Right lobe of liver (tissue), 6 donors: ENCODE data around the gene STX2. TPM values are rescaled to one million over a fixed set of nuclear protein-coding genes. Genes with fewer than 3 reads are reported as not detected.
"Not testable (repeated sequence)": the region's sequence is repeated elsewhere in the genome, so short reads cannot be mapped to it uniquely, and the experiment has no call there.

Experiments used
- ATAC-seq, 4 donors: fragments of 200-7000 bp; cut with Tn5 transposase; one replicate each; pipeline ENCODE4 v1.9.1; 2020; ENCODE audit warnings: mild to moderate bottlenecking in 4 of 4, moderate library complexity in 4 of 4
- DNase-seq, 3 donors: peaks; one replicate each; pipeline ENCODE4 v3.0.0-alpha.2; 2020
- H3K27ac ChIP-seq, 3 donors: fragments of 200-600 bp; one replicate each; pipeline ENCODE4 v1.8.0; 2022
- H3K27me3 ChIP-seq, 2 donors: fragments of 200-600 bp; one replicate each; pipeline ENCODE4 v1.8.0; 2022
- H3K36me3 ChIP-seq, 4 donors: fragments of 200-600 bp; sonication (generic) in 1 of 4; one replicate each; pipeline versions ENCODE4 v1.5.1 to v1.8.0; 2017 to 2022; ENCODE audit warnings: control low read depth in 1 of 4
- H3K4me1 ChIP-seq, 4 donors: fragments of 200-600 bp; sonication (generic) in 1 of 4; one replicate each; pipeline versions ENCODE4 v1.5.1 to v1.8.0; 2017 to 2022; ENCODE audit warnings: control low read depth in 1 of 4
- H3K4me3 ChIP-seq, 3 donors: fragments of 200-600 bp; one replicate each; pipeline ENCODE4 v1.8.0; 2022
- H3K9me3 ChIP-seq, 4 donors: fragments of 200-600 bp; sonication (generic) in 1 of 4; one replicate each; pipeline versions ENCODE4 v1.5.1 to v1.8.0; 2017 to 2022; ENCODE audit warnings: control low read depth in 1 of 4
- POLR2A ChIP-seq: fragments of 450-650 bp; IDR thresholded peaks from one replicate; pipeline ENCODE4 v1.6.1; 2017; ENCODE audit warnings: antibody characterized with exemption, mild to moderate bottlenecking
- WGBS: methylation state at CpG from one replicate; pipeline ENCODE4 v1.1.6; 2018; ENCODE audit warnings: low coverage, low lambda C conversion rate; ENCODE audit not compliant: insufficient coverage; ENCODE audit errors: missing lambda C conversion rate; 5-methylcytosine and 5-hydroxymethylcytosine counted together
- intact Hi-C, 2 donors: fragments of 100-400 bp; cut with DNase I; formaldehyde crosslinking; loops; one replicate each; pipeline versions ENCODE4 v1.11.2 to v1.14.1; 2022
- total RNA-seq, 6 experiments: library from RNA; depleted of rRNA in 2 of 6; stranded (reverse); fragments of >200 nt in 2 of 6; fragmentation: NEBNext Ultra II Directional in 3 of 6; extraction: Animal tissue kit (Norgen Biotek cat#: 25700) in 3 of 6; gene quantifications; one replicate each; pipeline versions ENCODE4 v1.1.0 to v1.2.4, GENCODE V29; 2016 to 2023
- TF ChIP-seq, protein P1 (sequence below), 4 donors: fragments of 200-600 bp in 3 of 4; fragments of 450-650 bp in 1 of 4; IDR thresholded peaks; one replicate each; pipeline versions ENCODE4 v1.5.1 to v1.8.0; 2016 to 2022; ENCODE audit warnings: antibody characterized with exemption in 4 of 4, mild to moderate bottlenecking in 2 of 4
- donor health status: DM: no; HTN: yes; CAD: no.
- donor health status: DM: no; HTN: no; CAD: no.
- donor health status: DM: no; HTN: no; CAD: no.
- donor health status: DM: no; HTN: yes; CAD: no.
- donor health status: DM: no; HTN: yes; CAD: no.

Gene STX2
- total RNA-seq, 6 experiments from 2014 or later: 5.3 to 11.8 (median 7.2) TPM

DNA sequence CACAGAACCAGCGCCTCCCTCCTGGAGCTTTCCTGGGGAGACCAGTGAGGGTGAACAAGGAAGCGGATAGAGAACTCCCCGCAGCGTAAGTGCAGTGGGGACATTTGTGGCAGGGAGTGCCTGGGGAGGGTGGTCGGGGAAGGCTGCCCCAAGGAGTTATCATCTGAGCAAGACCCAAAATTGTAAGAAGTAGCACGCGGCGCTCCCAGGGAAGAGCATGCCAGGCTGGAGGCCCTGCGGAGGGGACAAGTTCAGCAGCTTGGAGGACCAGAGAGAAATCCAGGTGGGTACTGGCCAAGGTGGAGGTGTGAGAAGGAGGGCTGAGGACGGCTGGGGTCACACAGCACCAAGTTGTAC, 76.8 kb downstream of the STX2 start:
- WGBS: 53% methylated on average over 3 of the region's 10 CpGs
- ATAC-seq: no peak
- TF ChIP-seq POLR2A: no peak
- TF ChIP-seq, protein P1, sequence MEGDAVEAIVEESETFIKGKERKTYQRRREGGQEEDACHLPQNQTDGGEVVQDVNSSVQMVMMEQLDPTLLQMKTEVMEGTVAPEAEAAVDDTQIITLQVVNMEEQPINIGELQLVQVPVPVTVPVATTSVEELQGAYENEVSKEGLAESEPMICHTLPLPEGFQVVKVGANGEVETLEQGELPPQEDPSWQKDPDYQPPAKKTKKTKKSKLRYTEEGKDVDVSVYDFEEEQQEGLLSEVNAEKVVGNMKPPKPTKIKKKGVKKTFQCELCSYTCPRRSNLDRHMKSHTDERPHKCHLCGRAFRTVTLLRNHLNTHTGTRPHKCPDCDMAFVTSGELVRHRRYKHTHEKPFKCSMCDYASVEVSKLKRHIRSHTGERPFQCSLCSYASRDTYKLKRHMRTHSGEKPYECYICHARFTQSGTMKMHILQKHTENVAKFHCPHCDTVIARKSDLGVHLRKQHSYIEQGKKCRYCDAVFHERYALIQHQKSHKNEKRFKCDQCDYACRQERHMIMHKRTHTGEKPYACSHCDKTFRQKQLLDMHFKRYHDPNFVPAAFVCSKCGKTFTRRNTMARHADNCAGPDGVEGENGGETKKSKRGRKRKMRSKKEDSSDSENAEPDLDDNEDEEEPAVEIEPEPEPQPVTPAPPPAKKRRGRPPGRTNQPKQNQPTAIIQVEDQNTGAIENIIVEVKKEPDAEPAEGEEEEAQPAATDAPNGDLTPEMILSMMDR (IDR thresholded peaks at IDR 0.05): no peak

DNA sequence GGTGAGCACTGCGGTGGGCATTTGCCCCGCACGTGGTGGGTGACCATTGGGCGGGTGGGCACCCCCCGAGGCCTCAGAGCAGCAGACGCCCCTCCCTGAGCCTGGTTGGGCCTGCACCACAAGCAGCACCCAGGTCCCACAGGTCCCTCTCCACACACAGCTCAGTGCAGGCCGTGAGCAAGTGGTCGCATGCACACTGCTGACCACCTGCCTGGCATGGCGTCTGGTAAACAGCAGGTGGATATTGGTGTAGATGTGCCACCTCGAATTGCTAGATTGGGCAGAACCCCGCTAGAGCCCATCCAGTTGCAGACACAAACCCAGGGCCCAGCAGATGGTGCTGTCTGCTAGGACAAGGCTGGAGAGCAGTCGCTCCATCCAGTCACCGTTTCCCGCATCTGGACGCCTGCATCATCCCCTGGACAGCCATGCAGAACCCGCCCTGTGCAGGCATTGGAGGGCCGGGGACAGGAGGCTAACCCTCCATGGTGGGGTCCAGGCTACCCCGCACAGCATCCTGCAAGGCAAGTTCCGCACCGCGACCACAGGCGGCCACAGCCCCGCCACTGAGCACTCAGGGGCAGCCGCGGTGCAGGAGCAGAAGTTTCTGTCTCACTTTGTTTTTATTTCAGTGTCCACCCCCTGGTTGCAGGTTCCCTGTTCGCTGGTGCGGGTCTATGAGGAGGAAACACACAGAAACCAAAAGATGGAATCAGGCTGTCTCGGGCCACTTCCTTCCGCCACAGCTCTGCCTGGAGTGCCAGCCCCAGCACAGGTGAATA, 77.3 kb downstream of the STX2 start:
- DNase-seq: peak in 1 of 3 donors; percentile 48
- 18% methylated on average over 13 of the region's 29 CpGs for WGBS
- H3K9me3 ChIP-seq: no peaks in the 10 kb centered on the region
- intact Hi-C loops: no loop called here
- H3K4me1 ChIP-seq: no peaks in the 10 kb centered on the region
- no peaks in the 10 kb centered on the region for H3K27me3 ChIP-seq
- no peak overlapping the region for H3K27ac ChIP-seq
- H3K36me3 ChIP-seq: no peaks in the 10 kb centered on the region
- TF ChIP-seq, protein P1 (IDR thresholded peaks at IDR 0.05): peak; percentile 28 to 53 (median 40)
- no peak for TF ChIP-seq POLR2A
- peak; percentile 60 to 82 (median 76) for ATAC-seq
- H3K4me3 ChIP-seq: no peak overlapping the region

More for the DNA sequence above, 76.8 kb downstream of the STX2 start:
- Histone ChIP-seq H3K4me3 (no peak overlapping the region), H3K27me3 (no peaks in the 10 kb centered on the region), H3K27ac (no peak overlapping the region), H3K36me3 (no peaks in the 10 kb centered on the region), H3K9me3 (no peaks in the 10 kb centered on the region), H3K4me1 (no peaks in the 10 kb centered on the region)
- DNase-seq: no peak
- intact Hi-C loops: no loop called here

DNA sequence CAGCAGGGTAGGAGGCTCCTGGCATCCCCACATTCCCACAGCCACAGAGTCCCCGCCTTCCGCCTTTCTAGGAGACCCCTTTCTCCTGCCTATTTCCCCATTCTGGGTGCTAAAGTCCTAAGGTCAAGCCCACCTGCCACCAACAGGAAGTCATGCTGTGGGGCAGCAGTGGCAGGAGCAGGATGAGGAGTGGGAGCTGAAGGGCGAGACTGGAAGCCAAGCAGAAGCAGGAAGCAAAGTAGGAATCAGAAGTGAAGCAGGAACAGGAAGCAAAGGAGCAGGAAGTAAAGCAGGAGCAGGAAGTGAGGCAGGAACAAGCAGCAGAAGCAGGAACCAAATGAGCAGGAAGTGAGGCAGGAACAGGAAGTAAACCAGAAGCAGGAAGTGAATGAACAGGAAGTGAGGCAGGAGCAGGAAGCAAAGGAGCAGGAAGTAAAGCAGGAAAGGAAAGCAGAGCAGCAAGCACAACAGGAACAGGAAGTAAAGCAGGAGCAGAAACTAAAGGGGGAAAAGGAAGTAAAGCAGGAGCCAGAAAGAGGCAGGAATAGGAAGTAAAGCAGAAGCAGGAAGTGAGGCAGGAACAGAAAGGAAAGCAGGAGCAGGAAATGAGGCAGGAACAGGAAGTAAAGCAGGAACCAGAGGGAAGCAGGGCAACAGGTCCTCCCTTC, 84.7 kb downstream of the STX2 start:
- no peak for TF ChIP-seq POLR2A
- TF ChIP-seq, protein P1 (IDR thresholded peaks at IDR 0.05): no peak
- H3K9me3 ChIP-seq: no peaks in the 10 kb centered on the region
- no peaks in the 10 kb centered on the region for H3K36me3 ChIP-seq
- H3K27me3 ChIP-seq: no peaks in the 10 kb centered on the region
- 78% methylated on average over 3 of the region's 3 CpGs for WGBS
- H3K27ac ChIP-seq: no peak overlapping the region
- intact Hi-C loops: no loop called here
- H3K4me1 ChIP-seq: no peaks in the 10 kb centered on the region
- no peak for ATAC-seq
- no peak overlapping the region for H3K4me3 ChIP-seq
- DNase-seq: no peak

DNA sequence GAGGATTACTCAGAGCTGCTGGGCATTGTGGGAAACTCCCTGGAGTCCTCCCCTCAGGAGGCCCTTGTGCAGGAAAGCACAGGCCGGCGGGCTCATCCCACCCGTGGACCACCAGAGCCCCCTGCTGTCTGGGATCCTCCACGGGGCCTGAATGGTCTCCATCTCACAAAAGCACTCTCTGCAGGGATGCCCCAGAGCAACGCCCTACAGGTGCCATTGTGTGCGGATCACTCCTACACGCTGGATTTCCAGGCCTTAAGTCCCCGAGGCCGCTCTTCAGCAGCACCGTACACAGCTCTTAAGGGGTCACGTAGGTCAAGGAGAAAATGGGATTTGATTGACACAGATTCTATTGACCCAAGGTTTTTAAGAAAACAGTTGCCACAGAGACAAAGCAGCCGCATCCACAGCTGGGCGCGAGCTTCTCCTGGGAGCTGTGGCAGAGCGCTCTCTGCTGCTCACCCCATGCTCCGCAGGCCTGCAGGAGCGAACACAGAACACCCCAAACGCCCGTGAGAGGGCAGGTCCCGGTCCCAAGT, 86.3 kb downstream of the STX2 start:
- ATAC-seq: no peak
- TF ChIP-seq, protein P1 (IDR thresholded peaks at IDR 0.05): peak in 1 of 4 donors; percentile 16
- no peak for TF ChIP-seq POLR2A
- no peaks in the 10 kb centered on the region for H3K27me3 ChIP-seq
- H3K36me3 ChIP-seq: no peaks in the 10 kb centered on the region
- H3K4me1 ChIP-seq: peaks cover 0 to 3% (median 2%) of the 10 kb centered on the region in 4 donors
- no peak overlapping the region for H3K27ac ChIP-seq
- intact Hi-C loops: no loop called here
- WGBS: 43% methylated on average over 11 of the region's 20 CpGs
- H3K4me3 ChIP-seq: no peak overlapping the region
- no peak for DNase-seq
- no peaks in the 10 kb centered on the region for H3K9me3 ChIP-seq

DNA sequence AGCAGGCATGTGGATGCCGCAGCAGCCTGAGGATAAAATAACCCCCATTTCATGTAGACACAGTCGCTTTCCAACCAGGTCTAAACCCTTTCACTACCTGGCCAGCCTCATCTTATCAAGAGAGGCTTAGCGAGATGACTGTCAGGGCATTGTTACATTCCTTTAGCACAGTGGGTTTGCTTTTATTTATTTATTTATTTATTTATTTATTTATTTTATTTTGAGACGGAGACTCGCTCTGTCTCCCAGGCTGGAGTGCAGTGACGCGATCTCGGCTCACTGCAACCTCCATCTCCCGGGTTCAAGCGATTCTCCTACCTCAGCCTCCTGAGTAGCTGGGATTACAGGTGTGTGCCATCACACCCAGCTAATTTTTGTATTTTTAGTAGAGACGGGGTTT, 87.0 kb downstream of the STX2 start:
- 82% methylated on average over 8 of the region's 11 CpGs for WGBS
- intact Hi-C loops, H3K36me3 ChIP-seq, H3K4me1 ChIP-seq, DNase-seq, H3K27me3 ChIP-seq, H3K9me3 ChIP-seq, ATAC-seq, H3K27ac ChIP-seq, H3K4me3 ChIP-seq: not testable (repeated sequence)
